HG03571 (cell line): ENCODE measurements around the gene RAPGEF6.
"Not testable (repeated sequence)": the region's sequence is repeated elsewhere in the genome, so short reads cannot be mapped to it uniquely, and the experiment has no call there.

ENCODE experiments used
- ATAC-seq: cut with Tn5 transposase; IDR thresholded peaks from one replicate; pipeline ENCODE4 v1.9.1; 2021; ENCODE audit not compliant: unreplicated experiment

The RAPGEF6 gene

GRCh38 chr5:131634996-131635683 is at the start of gene RAPGEF6:
Gene RAPGEF6 (minus strand): TSS chr5:131635229. CDS start chr5:131635030, 199 bp downstream.
- ATAC-seq: peak; percentile 88

- no peak for ATAC-seq
Observed at GRCh38 chr5:131684595-131684994, 49.6 kb upstream of the RAPGEF6 start.

- ATAC-seq: no peak
Observed at GRCh38 chr5:131684051-131684450, 49.0 kb upstream of the RAPGEF6 start.

GRCh38 chr5:131682826-131683225 is 47.8 kb upstream of the RAPGEF6 start:
- no peak for ATAC-seq

- ATAC-seq: no peak
Observed at GRCh38 chr5:131682175-131682574, 47.1 kb upstream of the RAPGEF6 start.

- no peak for ATAC-seq
Observed at GRCh38 chr5:131679911-131680310, 44.9 kb upstream of the RAPGEF6 start.

GRCh38 chr5:131678273-131678672 is 43.2 kb upstream of the RAPGEF6 start:
- not testable (repeated sequence) for ATAC-seq

GRCh38 chr5:131677115-131677514 is 42.1 kb upstream of the RAPGEF6 start:
- ATAC-seq: no peak

- peak; percentile 44 for ATAC-seq
Observed at GRCh38 chr5:131672776-131673175, 37.7 kb upstream of the RAPGEF6 start.

- no peak for ATAC-seq
Observed at GRCh38 chr5:131671994-131672655, 37.1 kb upstream of the RAPGEF6 start.

- no peak for ATAC-seq
Observed at GRCh38 chr5:131671409-131671808, 36.4 kb upstream of the RAPGEF6 start.

GRCh38 chr5:131664929-131665328 is 29.9 kb upstream of the RAPGEF6 start:
- ATAC-seq: no peak

GRCh38 chr5:131661933-131662332 is 26.9 kb upstream of the RAPGEF6 start:
- ATAC-seq: no peak

GRCh38 chr5:131659841-131660240 is 24.8 kb upstream of the RAPGEF6 start:
- no peak for ATAC-seq

- no peak for ATAC-seq
Observed at GRCh38 chr5:131659290-131659689, 24.3 kb upstream of the RAPGEF6 start.

- ATAC-seq: no peak
Observed at GRCh38 chr5:131654776-131655175, 19.7 kb upstream of the RAPGEF6 start.

GRCh38 chr5:131654309-131654708 is 19.3 kb upstream of the RAPGEF6 start:
- ATAC-seq: no peak

- no peak for ATAC-seq
Observed at GRCh38 chr5:131649161-131649560, 14.1 kb upstream of the RAPGEF6 start.

GRCh38 chr5:131647048-131647769 is 12.2 kb upstream of the RAPGEF6 start:
- ATAC-seq: peak; percentile 71

- no peak for ATAC-seq
Observed at GRCh38 chr5:131644822-131645221, 9.8 kb upstream of the RAPGEF6 start.

- ATAC-seq: no peak
Observed at GRCh38 chr5:131644370-131644769, 9.3 kb upstream of the RAPGEF6 start.

GRCh38 chr5:131641494-131641893 is 6.5 kb upstream of the RAPGEF6 start:
- no peak for ATAC-seq
